RWPE2 (cell line): ENCODE results near the gene TIMM23.
"Not testable (repeated sequence)": the region's sequence is repeated elsewhere in the genome, so short reads cannot be mapped to it uniquely, and the experiment has no call there.

Source experiments
- ATAC-seq: fragments of 200-7000 bp; cut with Tn5 transposase; 3 replicates; pipeline ENCODE4 v1.9.1; 2021; ENCODE audit warnings: low read depth
- DNase-seq: peaks from one replicate; pipeline ENCODE4 v3.0.0-alpha.2; 2020; ENCODE audit warnings: low spot score
- H3K27ac ChIP-seq: fragments of 450-650 bp; 2 replicates; pipeline ENCODE4 v1.5.1; 2017; ENCODE audit warnings: mild to moderate bottlenecking; ENCODE audit not compliant: poor library complexity, severe bottlenecking
- H3K27me3 ChIP-seq: fragments of 250-450 bp; sonication (Bioruptor Pico); 2 replicates; pipeline ENCODE4 v1.5.1; 2021; ENCODE audit warnings: mild to moderate bottlenecking, moderate library complexity; ENCODE audit not compliant: insufficient read depth, poor library complexity, severe bottlenecking
- H3K36me3 ChIP-seq: fragments of 250-450 bp; sonication (Bioruptor Pico); 2 replicates; pipeline ENCODE4 v1.5.1; 2020; ENCODE audit warnings: low read depth, mild to moderate bottlenecking, moderate library complexity
- H3K4me1 ChIP-seq: fragments of 250-450 bp; sonication (Bioruptor Pico); 2 replicates; pipeline ENCODE4 v1.5.1; 2021; ENCODE audit warnings: mild to moderate bottlenecking, moderate library complexity; ENCODE audit not compliant: insufficient read depth, poor library complexity, severe bottlenecking
- H3K4me3 ChIP-seq: fragments of 250-450 bp; sonication (Bioruptor Pico); 2 replicates; pipeline ENCODE4 v1.5.1; 2021; ENCODE audit warnings: mild to moderate bottlenecking, moderate library complexity; ENCODE audit not compliant: severe bottlenecking
- H3K9me3 ChIP-seq: fragments of 250-450 bp; sonication (Bioruptor Pico); 2 replicates; pipeline ENCODE4 v1.5.1; 2021; ENCODE audit warnings: mild to moderate bottlenecking, moderate library complexity; ENCODE audit not compliant: severe bottlenecking
- TF ChIP-seq, protein P1 (sequence below): fragments of 450-650 bp; IDR thresholded peaks from one replicate; pipeline ENCODE4 v1.5.1; 2017; ENCODE audit warnings: mild to moderate bottlenecking, moderate library complexity; ENCODE audit not compliant: poor library complexity, severe bottlenecking

Gene TIMM23

DNA sequence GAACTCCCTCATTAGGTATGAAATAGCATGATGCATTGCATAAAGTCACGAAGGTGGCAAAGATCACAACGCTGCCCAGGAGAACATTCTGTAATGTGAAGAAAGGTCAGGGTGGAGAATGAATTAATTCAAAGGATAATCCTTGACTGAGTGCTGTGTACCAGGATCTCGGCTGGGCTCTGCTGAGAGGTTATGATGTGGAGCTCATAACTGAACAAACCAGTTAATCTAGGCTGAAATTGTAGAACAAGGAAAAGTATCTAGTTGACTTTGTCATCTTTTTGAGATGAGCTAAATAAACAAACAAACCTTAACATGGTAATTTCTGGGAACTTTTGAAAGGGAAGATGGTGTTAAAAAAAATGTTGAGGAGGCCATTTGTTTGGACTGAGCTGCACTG, 67.7 kb downstream of the TIMM23 start:
- ATAC-seq (no peak), DNase-seq (no peak)
- Histone ChIP-seq H3K27me3 (no peaks in the 10 kb centered on the region), H3K9me3 (no peaks in the 10 kb centered on the region), H3K27ac (no peak overlapping the region), H3K4me1 (no peaks in the 10 kb centered on the region), H3K36me3 (no peaks in the 10 kb centered on the region), H3K4me3 (no peak overlapping the region)
- TF ChIP-seq, protein P1, sequence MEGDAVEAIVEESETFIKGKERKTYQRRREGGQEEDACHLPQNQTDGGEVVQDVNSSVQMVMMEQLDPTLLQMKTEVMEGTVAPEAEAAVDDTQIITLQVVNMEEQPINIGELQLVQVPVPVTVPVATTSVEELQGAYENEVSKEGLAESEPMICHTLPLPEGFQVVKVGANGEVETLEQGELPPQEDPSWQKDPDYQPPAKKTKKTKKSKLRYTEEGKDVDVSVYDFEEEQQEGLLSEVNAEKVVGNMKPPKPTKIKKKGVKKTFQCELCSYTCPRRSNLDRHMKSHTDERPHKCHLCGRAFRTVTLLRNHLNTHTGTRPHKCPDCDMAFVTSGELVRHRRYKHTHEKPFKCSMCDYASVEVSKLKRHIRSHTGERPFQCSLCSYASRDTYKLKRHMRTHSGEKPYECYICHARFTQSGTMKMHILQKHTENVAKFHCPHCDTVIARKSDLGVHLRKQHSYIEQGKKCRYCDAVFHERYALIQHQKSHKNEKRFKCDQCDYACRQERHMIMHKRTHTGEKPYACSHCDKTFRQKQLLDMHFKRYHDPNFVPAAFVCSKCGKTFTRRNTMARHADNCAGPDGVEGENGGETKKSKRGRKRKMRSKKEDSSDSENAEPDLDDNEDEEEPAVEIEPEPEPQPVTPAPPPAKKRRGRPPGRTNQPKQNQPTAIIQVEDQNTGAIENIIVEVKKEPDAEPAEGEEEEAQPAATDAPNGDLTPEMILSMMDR = no peak

DNA sequence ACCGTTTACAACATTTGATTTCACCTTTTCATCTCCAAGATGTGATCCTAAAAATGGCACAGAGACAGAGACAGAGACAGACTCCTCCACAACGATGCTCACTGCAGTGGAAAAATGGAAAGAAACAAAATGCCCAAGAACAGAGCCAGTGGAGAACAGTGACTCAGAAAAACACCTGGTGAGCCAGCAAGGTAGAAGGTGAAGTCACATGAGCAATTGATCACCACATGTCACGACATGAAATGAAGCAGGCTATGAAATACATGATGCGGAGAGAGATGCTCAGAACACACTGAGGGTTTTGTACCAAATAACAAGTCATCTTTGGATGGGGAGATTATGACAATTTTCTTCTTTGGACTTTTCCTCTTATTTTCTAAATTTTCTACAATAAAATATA, 70.2 kb downstream of the TIMM23 start:
- no peak overlapping the region for H3K4me3 ChIP-seq
- DNase-seq = no peak
- H3K27ac ChIP-seq = no peak overlapping the region
- no peaks in the 10 kb centered on the region for H3K36me3 ChIP-seq
- no peaks in the 10 kb centered on the region for H3K27me3 ChIP-seq
- H3K4me1 ChIP-seq = no peaks in the 10 kb centered on the region
- no peaks in the 10 kb centered on the region for H3K9me3 ChIP-seq
- peak; percentile 86 for ATAC-seq
- TF ChIP-seq, protein P1 = no peak

DNA sequence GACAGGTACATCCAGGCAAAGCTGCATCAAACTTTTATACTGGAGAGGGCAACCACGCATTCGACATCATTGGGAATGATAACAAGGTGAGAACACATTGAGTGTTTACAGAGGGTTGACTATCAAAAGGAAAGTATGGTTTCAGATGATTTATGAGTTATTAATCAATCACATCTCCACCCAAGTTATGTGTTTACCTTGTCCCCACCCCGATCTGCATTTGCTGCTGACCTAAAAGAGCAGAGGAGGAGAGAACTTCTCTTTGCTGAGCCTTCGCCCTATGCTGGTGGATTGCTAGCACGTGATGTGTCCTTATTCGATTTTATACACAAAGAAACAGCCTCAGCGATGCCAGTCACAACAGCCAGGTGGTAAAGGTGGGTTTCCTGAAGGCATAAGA, 74.0 kb downstream of the TIMM23 start, which contains the start of gene MSMB:
Gene MSMB (minus strand): TSS at position 9 of the 400 bp plus-strand sequence. CDS start 32 bp downstream, outside the sequence.
- no peak for ATAC-seq
- H3K4me1 ChIP-seq = no peaks in the 10 kb centered on the region
- no peaks in the 10 kb centered on the region for H3K36me3 ChIP-seq
- H3K27me3 ChIP-seq = no peaks in the 10 kb centered on the region
- no peaks in the 10 kb centered on the region for H3K9me3 ChIP-seq
- H3K27ac ChIP-seq = no peak within 1 kb of the TSS
- TF ChIP-seq, protein P1 = no peak
- DNase-seq = no peak
- no peak within 1 kb of the TSS for H3K4me3 ChIP-seq

DNA sequence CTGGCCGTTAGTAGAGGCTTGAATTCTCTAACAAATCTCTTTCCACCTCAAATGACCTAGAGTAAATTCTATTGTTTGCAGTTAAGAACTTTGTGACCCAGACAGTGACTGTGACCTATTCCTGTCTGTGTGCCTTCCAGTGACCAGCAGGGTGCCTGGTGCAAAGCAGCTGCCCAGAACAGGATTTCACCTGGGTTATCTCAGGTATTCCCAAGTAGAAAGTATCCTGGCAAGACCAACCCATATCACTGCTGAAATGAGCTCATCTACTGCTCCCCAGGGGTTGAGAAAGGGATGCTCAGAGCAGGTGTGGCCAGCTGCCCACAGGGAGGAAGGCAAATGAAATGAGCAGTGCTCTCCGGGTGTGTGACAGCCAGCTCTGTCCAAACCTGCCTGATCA, 75.9 kb downstream of the TIMM23 start:
- TF ChIP-seq, protein P1 = no peak
- H3K4me1 ChIP-seq = no peaks in the 10 kb centered on the region
- H3K27me3 ChIP-seq = no peaks in the 10 kb centered on the region
- H3K4me3 ChIP-seq = no peak overlapping the region
- H3K36me3 ChIP-seq = no peaks in the 10 kb centered on the region
- ATAC-seq (no peak), DNase-seq (no peak)
- no peak overlapping the region for H3K27ac ChIP-seq
- H3K9me3 ChIP-seq = no peaks in the 10 kb centered on the region

DNA sequence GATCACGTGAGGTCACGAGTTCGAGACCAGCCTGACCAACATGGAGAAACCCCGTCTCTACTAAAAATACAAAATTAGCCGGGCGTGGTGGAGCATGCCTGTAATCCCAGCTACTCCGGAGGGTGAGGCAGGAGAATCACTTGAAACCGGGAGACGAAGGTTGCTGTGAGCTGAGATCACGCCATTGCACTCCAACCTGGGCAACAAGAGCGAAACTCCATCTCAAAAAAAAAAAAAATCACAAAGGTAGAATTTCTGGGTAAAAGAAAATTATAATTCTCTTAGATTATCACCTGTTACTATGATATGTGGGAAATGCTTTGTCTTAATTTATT, 77.2 kb downstream of the TIMM23 start:
- ATAC-seq = not testable (repeated sequence)

More for the DNA sequence above, 77.2 kb downstream of the TIMM23 start:
- H3K36me3 ChIP-seq, H3K4me3 ChIP-seq, H3K27me3 ChIP-seq, H3K4me1 ChIP-seq, H3K27ac ChIP-seq, H3K9me3 ChIP-seq, DNase-seq: not testable (repeated sequence)
